ENCODE data around the gene PBRM1. TPM values are rescaled to one million over a fixed set of nuclear protein-coding genes. Genes with fewer than 3 reads are reported as not detected.

PBRM1 gene
- total and polyA plus RNA-seq, 2 of the 13 experiments (the other 11 are each of a cell fraction or from before 2014, with no cell fraction given), result 10.9 to 33.2 TPM

DNA sequence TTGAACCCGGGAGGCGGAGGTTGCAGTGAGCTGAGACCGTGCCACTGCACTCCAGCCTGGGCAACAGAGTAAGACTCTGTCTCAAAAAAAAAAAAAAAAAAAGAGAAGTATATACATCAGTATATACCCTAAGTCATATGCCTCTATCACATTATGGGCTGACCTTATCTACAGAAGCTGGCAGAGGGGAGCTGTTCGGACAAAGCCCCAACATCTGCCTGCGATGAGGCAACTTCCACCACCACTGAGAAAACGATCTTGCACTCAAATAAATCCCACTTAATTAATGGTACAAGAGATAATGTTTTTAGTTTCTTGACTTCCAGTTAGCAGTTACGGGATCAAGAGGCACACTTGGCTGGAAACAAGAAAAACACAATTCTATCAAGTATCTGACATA lies 17.6 kb upstream of the PBRM1 start:
- WGBS (ENCODE audit: low lambda C conversion rate), result 80% methylated on average over 7 of the region's 7 CpGs
- intact Hi-C loops (cut with micrococcal nuclease; ENCODE audit: unreplicated experiment), result no loop called here
- TSS peak; percentile 54 for BruUV-seq (replicated peaks)

DNA sequence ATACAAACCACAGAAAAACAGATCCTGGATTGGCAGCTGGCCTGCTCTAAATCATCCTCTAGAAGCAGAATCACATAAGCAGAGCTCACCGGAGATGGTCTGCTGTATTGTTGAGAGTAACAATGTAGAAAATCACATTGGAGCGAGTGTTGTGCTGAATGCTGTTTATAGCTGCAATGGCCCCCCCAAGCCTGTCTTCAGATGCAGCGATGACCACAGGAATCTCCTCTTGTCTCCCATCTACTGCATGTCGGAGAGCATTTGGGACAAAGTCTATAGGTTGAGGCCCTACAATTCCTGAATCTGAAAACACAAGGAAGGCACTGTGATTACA lies 11.9 kb upstream of the PBRM1 start:
- in situ Hi-C loops (cut with HindIII; ENCODE audit: extremely low pct_ligation_motif_present, low pct_unique_long_range_greater_than_20kb) (no loop called here), intact Hi-C loops (cut with micrococcal nuclease; ENCODE audit: unreplicated experiment) (no loop called here)
- H3K79me2 ChIP-seq (ENCODE audit: insufficient read depth, low read length), result peaks cover 21% of the 10 kb centered on the region
- FAIRE-seq (no peak), DNase-seq (ENCODE audit: low spot score) (no peak), ATAC-seq (peak; percentile 13; the same call in 2 of the 3 replicates)
- no peak overlapping the region for H3K4me3 ChIP-seq (replicated peaks in 1 of 3; ENCODE audit: insufficient read depth in 1 of 3, low read depth in 2 of 3, low read length in 3 of 3)
- no peak overlapping the region for H3K4me2 ChIP-seq (ENCODE audit: low read depth, low read length)
- no peak overlapping the region for H3K9ac ChIP-seq (ENCODE audit: insufficient read depth, low read depth, low read length)
- H3K36me3 ChIP-seq (replicated peaks in 1 of 2; ENCODE audit: control insufficient read depth in 1 of 2, insufficient read depth in 2 of 2, low read length in 2 of 2), result peaks cover 14 to 56% of the 10 kb centered on the region in 2 experiments
- no peaks in the 10 kb centered on the region for H3K27me3 ChIP-seq (ENCODE audit: control insufficient read depth in 1 of 2, insufficient read depth in 2 of 2, low read length in 2 of 2)
- peaks cover 9% of the 10 kb centered on the region for H3K4me1 ChIP-seq (ENCODE audit: insufficient read depth, low read length)
- H2AFZ ChIP-seq (ENCODE audit: low read length), result no peak overlapping the region
- BruUV-seq (replicated peaks), result no TSS peak
- no peak overlapping the region for H3K27ac ChIP-seq (ENCODE audit: extremely low read length, insufficient read depth, low read length)
- WGBS (ENCODE audit: low lambda C conversion rate), result 88% methylated on average over 4 of the region's 4 CpGs
- ChIA-PET CTCF (ENCODE audit: low intra/inter-chr PET ratio, low total read pairs) (no interaction called here), POLR2A (interaction anchor here (1.4 to 4.5 kb wide), 2 partner anchors 11 to 12 kb away, joined by 4 to 18 read pairs; partner anchors contain the start of genes GNL3 and PBRM1)
- peaks cover 3% of the 10 kb centered on the region; the same call in 1 of the 2 replicates for H4K20me1 ChIP-seq (ENCODE audit: insufficient read depth, low read length)
- TF ChIP-seq MYPOP (CRISPR knock-in tag; IDR thresholded peaks at IDR 0.05) (no peak), NFE2L1 (CRISPR knock-in tag; IDR thresholded peaks at IDR 0.05; ENCODE audit: borderline replicate concordance) (no peak), ASH2L (IDR thresholded peaks at IDR 0.05; ENCODE audit: insufficient read length, low read depth, low read length) (no peak), SCMH1 (CRISPR knock-in tag; IDR thresholded peaks at IDR 0.05; ENCODE audit: borderline replicate concordance) (no peak), E2F2 (CRISPR knock-in tag; IDR thresholded peaks at IDR 0.05; ENCODE audit: borderline replicate concordance) (no peak), PAF1 (CRISPR knock-in tag; IDR thresholded peaks at IDR 0.05) (no peak), RBM22 (optimal IDR thresholded peaks at IDR 0.05; ENCODE audit: low read length) (peak; percentile 59)
- no peaks in the 10 kb centered on the region for H3K9me3 ChIP-seq (ENCODE audit: low read length)

More for the DNA sequence above, 17.6 kb upstream of the PBRM1 start:
- peak overlapping the region; percentile 90 to 97 (median 95) for H3K4me3 ChIP-seq (replicated peaks in 1 of 3; ENCODE audit: insufficient read depth in 1 of 3, low read depth in 2 of 3, low read length in 3 of 3)
- H2AFZ ChIP-seq (ENCODE audit: low read length), result no peak overlapping the region
- H3K9ac ChIP-seq (ENCODE audit: insufficient read depth, low read depth, low read length), result peak overlapping the region; percentile 85
- in situ Hi-C loops (cut with HindIII; ENCODE audit: extremely low pct_ligation_motif_present, low pct_unique_long_range_greater_than_20kb), result no loop called here
- no peak for DNase-seq (ENCODE audit: low spot score)
- ChIA-PET POLR2A (interaction anchor here (6.5 kb wide), 1 partner anchor 13 kb away, joined by 118 read pairs; the partner anchor contains the start of genes GNL3 and PBRM1), CTCF (ENCODE audit: low intra/inter-chr PET ratio, low total read pairs) (no interaction called here)
- no peaks in the 10 kb centered on the region; a peak in 1 of 5 replicates for H3K27me3 ChIP-seq (ENCODE audit: control insufficient read depth in 1 of 2, insufficient read depth in 2 of 2, low read length in 2 of 2)
- peak overlapping the region; percentile 80 for H3K4me2 ChIP-seq (ENCODE audit: low read depth, low read length)
- 0 out of 2 replicates have a peak, but pooled peaks have one; percentile 37 for TF ChIP-seq GLI4 (CRISPR knock-in tag; IDR thresholded peaks at IDR 0.05; ENCODE audit: borderline replicate concordance)
- no peak for TF ChIP-seq ZNF10 (CRISPR knock-in tag; IDR thresholded peaks at IDR 0.05; ENCODE audit: borderline replicate concordance, low read depth)
- no peak for TF ChIP-seq ZSCAN9 (CRISPR knock-in tag; IDR thresholded peaks at IDR 0.05; ENCODE audit: borderline replicate concordance)
- TF ChIP-seq ZNF782 (CRISPR knock-in tag; IDR thresholded peaks at IDR 0.05; ENCODE audit: borderline replicate concordance), result no peak
- H3K79me2 ChIP-seq (ENCODE audit: insufficient read depth, low read length), result peaks cover 56% of the 10 kb centered on the region
- H3K9me3 ChIP-seq (ENCODE audit: low read length), result no peaks in the 10 kb centered on the region
- H3K27ac ChIP-seq (ENCODE audit: extremely low read length, insufficient read depth, low read length), result peak overlapping the region; percentile 90
- H4K20me1 ChIP-seq (ENCODE audit: insufficient read depth, low read length), result no peaks in the 10 kb centered on the region; the same call in 1 of the 2 replicates
- FAIRE-seq, result no peak
- peaks cover 0 to 4% of the 10 kb centered on the region in 2 experiments; a peak in 2 of 5 replicates for H3K36me3 ChIP-seq (replicated peaks in 1 of 2; ENCODE audit: control insufficient read depth in 1 of 2, insufficient read depth in 2 of 2, low read length in 2 of 2)
- no peak for ATAC-seq
- peaks cover 39% of the 10 kb centered on the region for H3K4me1 ChIP-seq (ENCODE audit: insufficient read depth, low read length)
